K562 (cell line): ENCODE data around the gene ENG. TPM values are rescaled to one million over a fixed set of nuclear protein-coding genes. Genes with fewer than 3 reads are reported as not detected.

Source experiments
- ATAC-seq: fragments of 200-7000 bp; cut with Tn5 transposase; 3 replicates; pipeline ENCODE4 v1.9.1; 2020; ENCODE audit warnings: moderate library complexity
- BruUV-seq: library from RNA; stranded (reverse); fragments of 400-500 nt; replicated peaks from 2 replicates; lab custom pipeline; 2021; lab: Mats Ljungman, UMichigan
- CTCF ChIA-PET: fragments of 300-600 bp; formaldehyde crosslinking; extraction: SDS; loops from one replicate; lab custom pipeline; 2021; ENCODE audit warnings: low intra/inter-chr PET ratio; lab: Yijun Ruan, JAX
- POLR2A ChIA-PET: fragments of 300-600, 350-650 bp; sonication (Branson Sonifier 250); formaldehyde crosslinking; extraction: SDS; loops from one replicate; lab custom pipeline; 2021; ENCODE audit warnings: antibody characterized with exemption, inconsistent platforms; lab: Yijun Ruan, JAX
- DNase-seq, 4 experiments: peaks; one replicate each; pipeline versions ENCODE4 v3.0.0 to v3.0.0-alpha.2; 2011 to 2018; ENCODE audit warnings: low spot score in 3 of 4, mixed read lengths in 3 of 4; ENCODE audit errors: extremely low read depth in 1 of 4
- FAIRE-seq: peaks from 2 replicates; lab custom pipeline; 2011; peaks lifted over from hg19 to GRCh38; lab: Jason Lieb, UNC
- H2AFZ ChIP-seq: 2 replicates; pipeline ENCODE4 v1.6.0; 2011; ENCODE audit warnings: low read depth, low read length, control low read depth, inconsistent platforms
- H3K27ac ChIP-seq: fragments of 200-600 bp; 3 replicates; pipeline ENCODE4 v1.8.0; 2011; ENCODE audit warnings: low read depth, mild to moderate bottlenecking, control low read depth, inconsistent platforms, low read length, moderate library complexity, mixed read lengths; ENCODE audit errors: extremely low read depth
- H3K27me3 ChIP-seq, 2 experiments: fragments of 300-600 bp in 1 of 2; 2 replicates in 1 of 2; 3 replicates in 1 of 2; pipeline versions ENCODE4 v1.6.0 to v1.8.0; 2011; ENCODE audit warnings: inconsistent platforms in 2 of 2, low read length in 2 of 2, mild to moderate bottlenecking in 1 of 2, mixed read lengths in 1 of 2, moderate library complexity in 1 of 2; ENCODE audit not compliant: control insufficient read depth in 2 of 2, insufficient read depth in 2 of 2
- H3K36me3 ChIP-seq: fragments of 300-600 bp; 3 replicates; pipeline ENCODE4 v1.8.0; 2011; ENCODE audit warnings: mild to moderate bottlenecking, low read length, inconsistent platforms; ENCODE audit not compliant: control insufficient read depth, insufficient read depth
- H3K4me1 ChIP-seq, 2 experiments: fragments of 200-600 bp in 1 of 2; replicated peaks in 1 of 2; 2 replicates in 1 of 2; 3 replicates in 1 of 2; pipeline versions ENCODE4 v1.5.1 to v1.8.0; 2011; ENCODE audit warnings: inconsistent platforms in 2 of 2, low read length in 2 of 2, mild to moderate bottlenecking in 1 of 2, mixed read lengths in 1 of 2, moderate library complexity in 1 of 2; ENCODE audit not compliant: control insufficient read depth in 2 of 2, insufficient read depth in 2 of 2
- H3K4me2 ChIP-seq: 2 replicates; pipeline ENCODE4 v1.6.1; 2011; ENCODE audit warnings: low read length, control low read depth, inconsistent platforms, mixed read lengths; ENCODE audit not compliant: insufficient read depth
- H3K4me3 ChIP-seq: fragments of 200-600 bp; sonication (generic), shearing (Covaris generic); 2 replicates; pipeline ENCODE4 v1.5.1; 2016; ENCODE audit warnings: control low read depth, inconsistent platforms
- H3K79me2 ChIP-seq: fragments of 200-600 bp; 3 replicates; pipeline ENCODE4 v1.8.0; 2011; ENCODE audit warnings: low read length, inconsistent platforms; ENCODE audit not compliant: control insufficient read depth, insufficient read depth
- H3K9ac ChIP-seq, 2 experiments: 2 replicates each; pipeline versions ENCODE4 v1.6.0 to v1.6.1; 2011; ENCODE audit warnings: low read depth in 2 of 2, low read length in 2 of 2, control low read depth in 1 of 2, inconsistent platforms in 1 of 2, mild to moderate bottlenecking in 1 of 2, mixed read lengths in 1 of 2; ENCODE audit not compliant: insufficient read depth in 1 of 2
- H3K9me1 ChIP-seq: one replicate; pipeline ENCODE4 v1.6.0; 2011; ENCODE audit warnings: inconsistent platforms, mild to moderate bottlenecking, low read length, moderate library complexity; ENCODE audit not compliant: control insufficient read depth, insufficient read depth
- H3K9me3 ChIP-seq: replicated peaks from 2 replicates; pipeline ENCODE4 v1.5.1; 2011; ENCODE audit warnings: low read depth, low read length, inconsistent platforms; ENCODE audit not compliant: control insufficient read depth, insufficient read depth
- H4K20me1 ChIP-seq: replicated peaks from 2 replicates; pipeline ENCODE4 v1.6.1; 2011; ENCODE audit warnings: low read length, inconsistent platforms, mixed read lengths; ENCODE audit not compliant: control insufficient read depth, insufficient read depth
- ATF4 ChIP-seq: fragments of 450-650 bp; formaldehyde crosslinking; IDR thresholded peaks from 2 replicates; pipeline ENCODE4 v1.4.0; 2022; ENCODE audit warnings: mild to moderate bottlenecking, moderate library complexity
- BCOR ChIP-seq: fragments of 450-650 bp; IDR thresholded peaks from 2 replicates; pipeline ENCODE4 v1.6.1; 2016
- BHLHE40 ChIP-seq: IDR thresholded peaks from 2 replicates; pipeline ENCODE4 v1.6.1; 2011; ENCODE audit warnings: low read length, improper control_type of control experiment
- CCAR2 ChIP-seq: fragments of 200-400 bp; formaldehyde crosslinking; IDR thresholded peaks from 2 replicates; pipeline ENCODE4 v1.6.1; 2017; ENCODE audit warnings: mild to moderate bottlenecking, low read depth, low read length
- KDM1A ChIP-seq, 2 experiments: fragments of 450-650 bp; IDR thresholded peaks; 2 replicates each; pipeline ENCODE4 v1.6.1; 2016; ENCODE audit warnings: mild to moderate bottlenecking in 2 of 2
- RBM25 ChIP-seq: fragments of 200-400 bp; formaldehyde crosslinking; IDR thresholded peaks from 2 replicates; pipeline ENCODE4 v1.6.1; 2018; ENCODE audit warnings: low read length, low read depth, moderate library complexity; ENCODE audit not compliant: severe bottlenecking
- SMAD1 ChIP-seq: fragments of 150-350 bp; IDR thresholded peaks from 2 replicates; pipeline ENCODE4 v1.6.1; 2014; ENCODE audit warnings: low read length, low read depth; ENCODE audit not compliant: partially characterized antibody
- SMARCA5 ChIP-seq: fragments of 450-650 bp; IDR thresholded peaks from 2 replicates; pipeline ENCODE4 v1.6.1; 2016
- SMARCC2 ChIP-seq: fragments of 450-650 bp; IDR thresholded peaks from 2 replicates; pipeline ENCODE4 v1.6.1; 2017; ENCODE audit warnings: antibody characterized with exemption, moderate library complexity, mild to moderate bottlenecking, low read depth
- ZBTB40 ChIP-seq, 2 experiments: fragments of 450-650 bp in 1 of 2; sonication (generic) in 1 of 2; formaldehyde crosslinking in 1 of 2; IDR thresholded peaks; 2 replicates each; pipeline versions ENCODE4 v1.7.1 to v1.9.0; 2016 to 2022; ENCODE audit warnings: inconsistent platforms in 1 of 2, mild to moderate bottlenecking in 1 of 2, missing genetic modification reagents in 1 of 2
- ZNF24 ChIP-seq: fragments of 450-650 bp; IDR thresholded peaks from 2 replicates; pipeline ENCODE4 v1.6.1; 2016
- ZNF717 ChIP-seq: fragments of 250-450 bp; sonication (Bioruptor Pico); IDR thresholded peaks from 2 replicates; pipeline ENCODE4 v1.5.0; 2021
- WGBS: fragments of 100-300 bp; shearing (Covaris generic); methylation state at CpG from one replicate; pipeline ENCODE4 v1.1.6; 2016; ENCODE audit warnings: low coverage, mixed read lengths; ENCODE audit not compliant: insufficient coverage; ENCODE audit errors: missing lambda C conversion rate; 5-methylcytosine and 5-hydroxymethylcytosine counted together
- in situ Hi-C: fragments of 300-500 bp; cut with MboI; formaldehyde crosslinking; loops from 4 replicates; pipeline ENCODE4 v1.15.0; 2018; ENCODE audit warnings: inconsistent platforms, mixed read lengths
- intact Hi-C: fragments of 100-400 bp; cut with micrococcal nuclease; formaldehyde crosslinking; loops from 2 replicates; pipeline ENCODE4 v1.14.2; 2022
- polyA plus RNA-seq, 8 experiments: library from polyadenylated mRNA; depleted of rRNA in 4 of 8; stranded (reverse) in 5 of 8; unstranded in 3 of 8; fragments of >200 nt; fragmentation: Nextera tagmentation in 2 of 8; fragmentation: Illumina TruSeq in 1 of 8; extraction: Ambion mirVana in 2 of 8; extraction: Trizol in 1 of 8; gene quantifications; 2 replicates each; pipeline versions ENCODE4 v1.2.1 to v1.2.3, GENCODE V29; 2011 to 2014; ENCODE audit warnings: inconsistent platforms in 1 of 8, missing spikeins in 1 of 8
- total RNA-seq, 7 experiments: library from RNA; depleted of rRNA in 6 of 7; stranded (reverse); fragments of >200 nt in 6 of 7; fragmentation: Illumina TruSeq in 2 of 7; extraction: Trizol in 2 of 7; gene quantifications; 2 replicates each; pipeline versions ENCODE4 v1.2.1 to v1.2.3, GENCODE V29; 2011 to 2021; ENCODE audit warnings: low replicate concordance in 1 of 7
- TF ChIP-seq, protein P1 (sequence below): sonication (generic); formaldehyde crosslinking; IDR thresholded peaks from 2 replicates; pipeline ENCODE4 v1.8.0; 2023; ENCODE audit warnings: mild to moderate bottlenecking, missing genetic modification reagents

Gene ENG
- total and polyA plus RNA-seq, 9 of the 15 experiments (the other 6 are each of a cell fraction or from before 2014, with no cell fraction given) = 0.04 to 0.40 (median 0.14) TPM; not detected in 1

- ChIA-PET POLR2A (no interaction called here), CTCF (no interaction called here)
- H3K9me1 ChIP-seq = peaks cover 3% of the 10 kb centered on the region
- in situ Hi-C loops (loop anchor here (25.0 kb wide), 1 partner anchor 597 kb away; the partner anchor contains the start of gene URM1), intact Hi-C loops (loop anchor here (2.0 kb wide), 1 partner anchor 105 kb away; no protein-coding TSS in a partner anchor)
- no peak overlapping the region for H3K27ac ChIP-seq
- H3K4me1 ChIP-seq = peaks cover 21 to 35% of the 10 kb centered on the region in 2 experiments
- no peak overlapping the region for H3K9ac ChIP-seq
- DNase-seq (no peak), FAIRE-seq (no peak), ATAC-seq (no peak)
- no peak overlapping the region for H3K4me2 ChIP-seq
- H2AFZ ChIP-seq = no peak overlapping the region
- no peaks in the 10 kb centered on the region for H3K9me3 ChIP-seq
- H3K79me2 ChIP-seq = no peaks in the 10 kb centered on the region
- no peak overlapping the region for H3K4me3 ChIP-seq
- no peaks in the 10 kb centered on the region for H3K36me3 ChIP-seq
- no peaks in the 10 kb centered on the region for H4K20me1 ChIP-seq
- 0% methylated on average over 1 of the region's 1 CpG for WGBS
- TF ChIP-seq KDM1A (IDR thresholded peaks at IDR 0.05) = peak; percentile 10 to 40; a peak in 1 of 4 replicates
- no peak for TF ChIP-seq ZNF717
- TF ChIP-seq BHLHE40 = 0 out of 2 replicates have a peak, but pooled peaks have one; percentile 24
- TF ChIP-seq ATF4 (CRISPR knock-in tag) = no peak
- peak; percentile 80 for TF ChIP-seq BCOR
- peak; percentile 84 for TF ChIP-seq RBM25
- no peak for TF ChIP-seq CCAR2
- TF ChIP-seq, protein P1, sequence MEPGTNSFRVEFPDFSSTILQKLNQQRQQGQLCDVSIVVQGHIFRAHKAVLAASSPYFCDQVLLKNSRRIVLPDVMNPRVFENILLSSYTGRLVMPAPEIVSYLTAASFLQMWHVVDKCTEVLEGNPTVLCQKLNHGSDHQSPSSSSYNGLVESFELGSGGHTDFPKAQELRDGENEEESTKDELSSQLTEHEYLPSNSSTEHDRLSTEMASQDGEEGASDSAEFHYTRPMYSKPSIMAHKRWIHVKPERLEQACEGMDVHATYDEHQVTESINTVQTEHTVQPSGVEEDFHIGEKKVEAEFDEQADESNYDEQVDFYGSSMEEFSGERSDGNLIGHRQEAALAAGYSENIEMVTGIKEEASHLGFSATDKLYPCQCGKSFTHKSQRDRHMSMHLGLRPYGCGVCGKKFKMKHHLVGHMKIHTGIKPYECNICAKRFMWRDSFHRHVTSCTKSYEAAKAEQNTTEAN (CRISPR knock-in tag) = no peak
- peak; percentile 89 for TF ChIP-seq ZNF24
- TF ChIP-seq SMAD1 = no peak
- peak; percentile 40; the same call in 1 of the 2 replicates for TF ChIP-seq SMARCA5
- no peak for TF ChIP-seq SMARCC2
- TF ChIP-seq ZBTB40 (IDR thresholded peaks at IDR 0.05) = no peak
- TF ChIP-seq ZBTB40 (CRISPR knock-in tag; IDR thresholded peaks at IDR 0.05) = no peak
- H3K27me3 ChIP-seq = no peaks in the 10 kb centered on the region; a peak in 1 of 5 replicates
- BruUV-seq = no TSS peak
Observed at GRCh38 chr9:127765418-127765817, 89.0 kb downstream of the ENG start.
